NB4 (cell line): ENCODE measurements around the gene CCDC91.

Source experiments
- MYC ChIP-seq: IDR thresholded peaks from 2 replicates; pipeline ENCODE4 v1.6.1; 2011; ENCODE audit warnings: low read depth, low read length
- POLR2A ChIP-seq: IDR thresholded peaks from 2 replicates; pipeline ENCODE4 v1.6.1; 2011; ENCODE audit warnings: mild to moderate bottlenecking; ENCODE audit not compliant: insufficient read length; ENCODE audit errors: extremely low read depth
- TF ChIP-seq, protein P1 (sequence below): IDR thresholded peaks from one replicate; pipeline ENCODE4 v1.5.1; 2012; ENCODE audit warnings: low read depth, low read length
- TF ChIP-seq, protein P2 (sequence below): IDR thresholded peaks from 2 replicates; pipeline ENCODE4 v1.6.1; 2011; ENCODE audit warnings: low read depth, low read length

DNA sequence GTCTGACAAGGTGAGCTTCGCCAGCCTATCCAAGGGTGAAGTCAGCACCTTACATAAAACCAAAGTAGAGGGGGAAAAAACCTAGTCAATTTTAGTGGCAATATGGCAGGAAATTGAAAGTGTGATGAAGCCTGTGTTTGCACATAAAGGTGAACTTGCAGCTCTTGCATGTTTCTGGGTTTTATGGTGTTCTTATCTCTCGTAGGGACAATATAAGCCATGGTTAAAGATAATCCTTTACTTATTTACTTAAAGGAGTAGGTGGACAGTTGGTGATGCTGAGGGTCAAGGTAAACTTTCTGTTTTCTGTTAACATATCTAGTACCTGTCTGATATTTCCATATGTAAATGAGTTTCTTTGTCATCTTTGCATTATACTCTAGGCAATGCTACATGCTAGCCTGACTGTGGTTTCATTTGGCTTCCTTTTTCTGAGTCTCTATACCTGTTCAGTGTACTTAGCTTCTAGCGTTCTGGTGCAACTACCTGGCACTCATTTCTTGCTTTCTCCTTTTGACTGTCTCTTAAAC, 32.8 kb downstream of the CCDC91 start:
- TF ChIP-seq, protein P1, sequence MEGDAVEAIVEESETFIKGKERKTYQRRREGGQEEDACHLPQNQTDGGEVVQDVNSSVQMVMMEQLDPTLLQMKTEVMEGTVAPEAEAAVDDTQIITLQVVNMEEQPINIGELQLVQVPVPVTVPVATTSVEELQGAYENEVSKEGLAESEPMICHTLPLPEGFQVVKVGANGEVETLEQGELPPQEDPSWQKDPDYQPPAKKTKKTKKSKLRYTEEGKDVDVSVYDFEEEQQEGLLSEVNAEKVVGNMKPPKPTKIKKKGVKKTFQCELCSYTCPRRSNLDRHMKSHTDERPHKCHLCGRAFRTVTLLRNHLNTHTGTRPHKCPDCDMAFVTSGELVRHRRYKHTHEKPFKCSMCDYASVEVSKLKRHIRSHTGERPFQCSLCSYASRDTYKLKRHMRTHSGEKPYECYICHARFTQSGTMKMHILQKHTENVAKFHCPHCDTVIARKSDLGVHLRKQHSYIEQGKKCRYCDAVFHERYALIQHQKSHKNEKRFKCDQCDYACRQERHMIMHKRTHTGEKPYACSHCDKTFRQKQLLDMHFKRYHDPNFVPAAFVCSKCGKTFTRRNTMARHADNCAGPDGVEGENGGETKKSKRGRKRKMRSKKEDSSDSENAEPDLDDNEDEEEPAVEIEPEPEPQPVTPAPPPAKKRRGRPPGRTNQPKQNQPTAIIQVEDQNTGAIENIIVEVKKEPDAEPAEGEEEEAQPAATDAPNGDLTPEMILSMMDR: no peak
- TF ChIP-seq, protein P2, sequence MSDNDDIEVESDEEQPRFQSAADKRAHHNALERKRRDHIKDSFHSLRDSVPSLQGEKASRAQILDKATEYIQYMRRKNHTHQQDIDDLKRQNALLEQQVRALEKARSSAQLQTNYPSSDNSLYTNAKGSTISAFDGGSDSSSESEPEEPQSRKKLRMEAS: no peak
- TF ChIP-seq POLR2A: no peak
- no peak for TF ChIP-seq MYC
